WTC11 (cell line): ENCODE measurements around the gene PRSS38. TPM values are rescaled to one million over a fixed set of nuclear protein-coding genes. Genes with fewer than 3 reads are reported as not detected.
A peak's percentile ranks its signal among the peaks of the same experiment; 100 is the strongest.

Source experiments
- ATAC-seq: fragments of 200-7000 bp; cut with Tn5 transposase; 2 replicates; pipeline ENCODE4 v1.10.0; 2021; ENCODE audit warnings: mild to moderate bottlenecking, moderate library complexity
- CTCF ChIA-PET: fragments of 300-600 bp; sonication (Branson Sonifier 250); formaldehyde crosslinking; loops from one replicate; lab custom pipeline; 2021; ENCODE audit warnings: antibody characterized with exemption; lab: Charles Lee
- POLR2A ChIA-PET: fragments of 350-600 bp; sonication (Branson Sonifier 250); formaldehyde crosslinking; loops from one replicate; lab custom pipeline; 2021; ENCODE audit warnings: antibody characterized with exemption; lab: Charles Lee
- DNase-seq: peaks from one replicate; pipeline ENCODE4 v3.0.0; 2021; ENCODE audit warnings: low spot score
- H3K27ac Mint-ChIP-seq: 2 replicates; pipeline ENCODE4 v1.8.0; 2021; ENCODE audit warnings: mixed read lengths
- H3K27me3 Mint-ChIP-seq: 2 replicates; pipeline ENCODE4 v1.8.0; 2021; ENCODE audit warnings: low read depth, mild to moderate bottlenecking, moderate library complexity, mixed read lengths
- H3K36me3 Mint-ChIP-seq: 2 replicates; pipeline ENCODE4 v1.8.0; 2021; ENCODE audit warnings: mixed read lengths
- H3K4me1 Mint-ChIP-seq: 2 replicates; pipeline ENCODE4 v1.8.0; 2022; ENCODE audit warnings: mixed read lengths
- H3K4me3 Mint-ChIP-seq: 2 replicates; pipeline ENCODE4 v1.8.0; 2021; ENCODE audit warnings: mild to moderate bottlenecking, moderate library complexity, mixed read lengths
- H3K9me3 Mint-ChIP-seq: 2 replicates; pipeline ENCODE4 v1.8.0; 2021; ENCODE audit warnings: mixed read lengths
- ARID4B ChIP-seq: sonication (generic); formaldehyde crosslinking; IDR thresholded peaks from 2 replicates; pipeline ENCODE4 v1.8.0; 2023; ENCODE audit warnings: missing genetic modification reagents, mild to moderate bottlenecking, borderline replicate concordance
- CBFB ChIP-seq: sonication (generic); formaldehyde crosslinking; IDR thresholded peaks from 2 replicates; pipeline ENCODE4 v1.8.1; 2022; ENCODE audit warnings: mild to moderate bottlenecking, low read depth, missing genetic modification reagents
- CREM ChIP-seq: sonication (generic); formaldehyde crosslinking; IDR thresholded peaks from 2 replicates; pipeline ENCODE4 v1.8.1; 2022; ENCODE audit warnings: mild to moderate bottlenecking, missing genetic modification reagents, moderate library complexity
- ELF4 ChIP-seq: sonication (generic); formaldehyde crosslinking; IDR thresholded peaks from 2 replicates; pipeline ENCODE4 v1.8.1; 2022; ENCODE audit warnings: low read depth, mild to moderate bottlenecking, moderate library complexity, missing genetic modification reagents
- ETV6 ChIP-seq: sonication (generic); formaldehyde crosslinking; IDR thresholded peaks from 2 replicates; pipeline ENCODE4 v1.8.1; 2022; ENCODE audit warnings: mild to moderate bottlenecking, missing genetic modification reagents
- GABPB1 ChIP-seq: sonication (generic); formaldehyde crosslinking; IDR thresholded peaks from 2 replicates; pipeline ENCODE4 v1.8.1; 2023; ENCODE audit warnings: mild to moderate bottlenecking, missing genetic modification reagents
- GTF2I ChIP-seq: fragments of 250-450 bp; sonication (Bioruptor Pico); conservative IDR thresholded peaks from 2 replicates; pipeline ENCODE4 v1.4.0; 2021; ENCODE audit warnings: mild to moderate bottlenecking
- JAZF1 ChIP-seq: fragments of 250-450 bp; sonication (Bioruptor Pico); IDR thresholded peaks from 2 replicates; pipeline ENCODE4 v1.9.0; 2021; ENCODE audit warnings: moderate library complexity, mild to moderate bottlenecking, inconsistent platforms
- MXD4 ChIP-seq: fragments of 250-450 bp; sonication (Bioruptor Pico); IDR thresholded peaks from 2 replicates; pipeline ENCODE4 v1.8.0; 2021; ENCODE audit warnings: mild to moderate bottlenecking, moderate library complexity, borderline replicate concordance
- MYBL2 ChIP-seq: sonication (generic); formaldehyde crosslinking; IDR thresholded peaks from 2 replicates; pipeline ENCODE4 v1.8.1; 2023; ENCODE audit warnings: mild to moderate bottlenecking, moderate library complexity, missing genetic modification reagents
- NFYB ChIP-seq: sonication (generic); formaldehyde crosslinking; conservative IDR thresholded peaks from 2 replicates; pipeline ENCODE4 v1.8.0; 2022; ENCODE audit warnings: low read depth, missing genetic modification reagents
- NR1H2 ChIP-seq: sonication (generic); formaldehyde crosslinking; IDR thresholded peaks from 2 replicates; pipeline ENCODE4 v1.9.0; 2021; ENCODE audit warnings: mild to moderate bottlenecking, moderate library complexity, missing genetic modification reagents
- NR2C2 ChIP-seq: sonication (generic); formaldehyde crosslinking; IDR thresholded peaks from 2 replicates; pipeline ENCODE4 v1.8.0; 2022; ENCODE audit warnings: mild to moderate bottlenecking, missing genetic modification reagents
- SMAD3 ChIP-seq: sonication (generic); formaldehyde crosslinking; IDR thresholded peaks from 2 replicates; pipeline ENCODE4 v1.8.0; 2022; ENCODE audit warnings: missing genetic modification reagents, mild to moderate bottlenecking, borderline replicate concordance
- SMAD4 ChIP-seq: sonication (generic); formaldehyde crosslinking; IDR thresholded peaks from 2 replicates; pipeline ENCODE4 v1.8.0; 2022; ENCODE audit warnings: mild to moderate bottlenecking, missing genetic modification reagents
- TCF7 ChIP-seq: sonication (generic); formaldehyde crosslinking; IDR thresholded peaks from 2 replicates; pipeline ENCODE4 v1.8.0; 2022; ENCODE audit warnings: mild to moderate bottlenecking, low read depth, missing genetic modification reagents, moderate library complexity
- TEAD1 ChIP-seq: sonication (generic); formaldehyde crosslinking; IDR thresholded peaks from 2 replicates; pipeline ENCODE4 v1.8.0; 2022; ENCODE audit warnings: mild to moderate bottlenecking, missing genetic modification reagents
- ZBTB43 ChIP-seq: sonication (generic); formaldehyde crosslinking; IDR thresholded peaks from 2 replicates; pipeline ENCODE4 v1.8.1; 2023; ENCODE audit warnings: mild to moderate bottlenecking, missing genetic modification reagents
- ZNF121 ChIP-seq: sonication (generic); formaldehyde crosslinking; IDR thresholded peaks from 2 replicates; pipeline ENCODE4 v1.8.0; 2023; ENCODE audit warnings: missing genetic modification reagents
- ZNF219 ChIP-seq: sonication (generic); formaldehyde crosslinking; IDR thresholded peaks from 2 replicates; pipeline ENCODE4 v1.8.0; 2023; ENCODE audit warnings: missing genetic modification reagents, mild to moderate bottlenecking, borderline replicate concordance
- ZNF263 ChIP-seq: sonication (generic); formaldehyde crosslinking; IDR thresholded peaks from 2 replicates; pipeline ENCODE4 v1.8.1; 2022; ENCODE audit warnings: low read depth, mild to moderate bottlenecking, moderate library complexity, missing genetic modification reagents
- total RNA-seq: library from RNA; stranded (reverse); gene quantifications from 3 replicates; pipeline ENCODE4 v1.2.3, GENCODE V29; 2021
- TF ChIP-seq, protein P1 (sequence below): sonication (generic); formaldehyde crosslinking; IDR thresholded peaks from 2 replicates; pipeline ENCODE4 v1.8.1; 2023; ENCODE audit warnings: mild to moderate bottlenecking, missing genetic modification reagents, borderline replicate concordance
- TF ChIP-seq, protein P2 (sequence below): sonication (generic); formaldehyde crosslinking; IDR thresholded peaks from 2 replicates; pipeline ENCODE4 v1.8.0; 2023; ENCODE audit warnings: missing genetic modification reagents
- TF ChIP-seq, protein P3 (sequence below): sonication (generic); formaldehyde crosslinking; IDR thresholded peaks from 2 replicates; pipeline ENCODE4 v1.8.1; 2022; ENCODE audit warnings: mild to moderate bottlenecking, moderate library complexity, missing genetic modification reagents

The PRSS38 gene
- total RNA-seq, 1 experiment from 2014 or later: not detected

GRCh38 chr1:227770812-227771211, 44.7 kb upstream of the PRSS38 start:
- H3K27ac Mint-ChIP-seq: peak overlapping the region; percentile 3; the same call in 1 of the 2 replicates
- H3K4me1 Mint-ChIP-seq: no peaks in the 10 kb centered on the region
- POLR2A ChIA-PET: no interaction called here
- no peak for DNase-seq
- no peaks in the 10 kb centered on the region for H3K9me3 Mint-ChIP-seq
- CTCF ChIA-PET: no interaction called here
- H3K36me3 Mint-ChIP-seq: peaks cover 30% of the 10 kb centered on the region
- TF ChIP-seq TCF7 (CRISPR knock-in tag) (no peak), ZNF219 (CRISPR knock-in tag) (no peak), NFYB (CRISPR knock-in tag) (no peak), JAZF1 (CRISPR knock-in tag) (no peak), MXD4 (CRISPR knock-in tag) (no peak), ETV6 (CRISPR knock-in tag) (no peak), TEAD1 (CRISPR knock-in tag) (no peak), GTF2I (CRISPR knock-in tag) (no peak)
- H3K4me3 Mint-ChIP-seq: no peak overlapping the region
- H3K27me3 Mint-ChIP-seq: no peaks in the 10 kb centered on the region
- no peak for ATAC-seq

- H3K4me1 Mint-ChIP-seq: no peaks in the 10 kb centered on the region
- no peak overlapping the region for H3K27ac Mint-ChIP-seq
- ChIA-PET CTCF (no interaction called here), POLR2A (no interaction called here)
- H3K4me3 Mint-ChIP-seq: no peak overlapping the region
- DNase-seq (no peak), ATAC-seq (no peak)
- H3K27me3 Mint-ChIP-seq: no peaks in the 10 kb centered on the region
- peaks cover 30% of the 10 kb centered on the region for H3K36me3 Mint-ChIP-seq
- TF ChIP-seq, protein P1, sequence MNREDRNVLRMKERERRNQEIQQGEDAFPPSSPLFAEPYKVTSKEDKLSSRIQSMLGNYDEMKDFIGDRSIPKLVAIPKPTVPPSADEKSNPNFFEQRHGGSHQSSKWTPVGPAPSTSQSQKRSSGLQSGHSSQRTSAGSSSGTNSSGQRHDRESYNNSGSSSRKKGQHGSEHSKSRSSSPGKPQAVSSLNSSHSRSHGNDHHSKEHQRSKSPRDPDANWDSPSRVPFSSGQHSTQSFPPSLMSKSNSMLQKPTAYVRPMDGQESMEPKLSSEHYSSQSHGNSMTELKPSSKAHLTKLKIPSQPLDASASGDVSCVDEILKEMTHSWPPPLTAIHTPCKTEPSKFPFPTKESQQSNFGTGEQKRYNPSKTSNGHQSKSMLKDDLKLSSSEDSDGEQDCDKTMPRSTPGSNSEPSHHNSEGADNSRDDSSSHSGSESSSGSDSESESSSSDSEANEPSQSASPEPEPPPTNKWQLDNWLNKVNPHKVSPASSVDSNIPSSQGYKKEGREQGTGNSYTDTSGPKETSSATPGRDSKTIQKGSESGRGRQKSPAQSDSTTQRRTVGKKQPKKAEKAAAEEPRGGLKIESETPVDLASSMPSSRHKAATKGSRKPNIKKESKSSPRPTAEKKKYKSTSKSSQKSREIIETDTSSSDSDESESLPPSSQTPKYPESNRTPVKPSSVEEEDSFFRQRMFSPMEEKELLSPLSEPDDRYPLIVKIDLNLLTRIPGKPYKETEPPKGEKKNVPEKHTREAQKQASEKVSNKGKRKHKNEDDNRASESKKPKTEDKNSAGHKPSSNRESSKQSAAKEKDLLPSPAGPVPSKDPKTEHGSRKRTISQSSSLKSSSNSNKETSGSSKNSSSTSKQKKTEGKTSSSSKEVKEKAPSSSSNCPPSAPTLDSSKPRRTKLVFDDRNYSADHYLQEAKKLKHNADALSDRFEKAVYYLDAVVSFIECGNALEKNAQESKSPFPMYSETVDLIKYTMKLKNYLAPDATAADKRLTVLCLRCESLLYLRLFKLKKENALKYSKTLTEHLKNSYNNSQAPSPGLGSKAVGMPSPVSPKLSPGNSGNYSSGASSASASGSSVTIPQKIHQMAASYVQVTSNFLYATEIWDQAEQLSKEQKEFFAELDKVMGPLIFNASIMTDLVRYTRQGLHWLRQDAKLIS: no peak
- no peak for TF ChIP-seq GABPB1 (CRISPR knock-in tag)
- TF ChIP-seq ZNF263 (CRISPR knock-in tag): no peak
- TF ChIP-seq ARID4B (CRISPR knock-in tag): no peak
- TF ChIP-seq ZBTB43 (CRISPR knock-in tag): no peak
- TF ChIP-seq MXD4 (CRISPR knock-in tag): no peak
- TF ChIP-seq, protein P2, sequence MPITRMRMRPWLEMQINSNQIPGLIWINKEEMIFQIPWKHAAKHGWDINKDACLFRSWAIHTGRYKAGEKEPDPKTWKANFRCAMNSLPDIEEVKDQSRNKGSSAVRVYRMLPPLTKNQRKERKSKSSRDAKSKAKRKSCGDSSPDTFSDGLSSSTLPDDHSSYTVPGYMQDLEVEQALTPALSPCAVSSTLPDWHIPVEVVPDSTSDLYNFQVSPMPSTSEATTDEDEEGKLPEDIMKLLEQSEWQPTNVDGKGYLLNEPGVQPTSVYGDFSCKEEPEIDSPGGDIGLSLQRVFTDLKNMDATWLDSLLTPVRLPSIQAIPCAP (CRISPR knock-in tag): no peak
- TF ChIP-seq CBFB (CRISPR knock-in tag): no peak
- no peak for TF ChIP-seq NR1H2 (CRISPR knock-in tag)
- no peak for TF ChIP-seq ELF4 (CRISPR knock-in tag)
- TF ChIP-seq SMAD4 (CRISPR knock-in tag): no peak
- TF ChIP-seq, protein P3, sequence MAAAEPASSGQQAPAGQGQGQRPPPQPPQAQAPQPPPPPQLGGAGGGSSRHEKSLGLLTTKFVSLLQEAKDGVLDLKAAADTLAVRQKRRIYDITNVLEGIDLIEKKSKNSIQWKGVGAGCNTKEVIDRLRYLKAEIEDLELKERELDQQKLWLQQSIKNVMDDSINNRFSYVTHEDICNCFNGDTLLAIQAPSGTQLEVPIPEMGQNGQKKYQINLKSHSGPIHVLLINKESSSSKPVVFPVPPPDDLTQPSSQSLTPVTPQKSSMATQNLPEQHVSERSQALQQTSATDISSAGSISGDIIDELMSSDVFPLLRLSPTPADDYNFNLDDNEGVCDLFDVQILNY (CRISPR knock-in tag): no peak
- no peak for TF ChIP-seq NR2C2 (CRISPR knock-in tag)
- TF ChIP-seq ZNF121 (CRISPR knock-in tag): no peak
- no peak for TF ChIP-seq MYBL2 (CRISPR knock-in tag)
- TF ChIP-seq SMAD3 (CRISPR knock-in tag): no peak
- no peak for TF ChIP-seq CREM (CRISPR knock-in tag)
- no peak for TF ChIP-seq TEAD1 (CRISPR knock-in tag)
- no peaks in the 10 kb centered on the region for H3K9me3 Mint-ChIP-seq
These were observed 44.1 kb upstream of the PRSS38 start for GRCh38 chr1:227771326-227771725.
